ENCODE measurements around the gene CHMP1A.
"Not testable (repeated sequence)": the region's sequence is repeated elsewhere in the genome, so short reads cannot be mapped to it uniquely, and the experiment has no call there.

CHMP1A gene

DNA sequence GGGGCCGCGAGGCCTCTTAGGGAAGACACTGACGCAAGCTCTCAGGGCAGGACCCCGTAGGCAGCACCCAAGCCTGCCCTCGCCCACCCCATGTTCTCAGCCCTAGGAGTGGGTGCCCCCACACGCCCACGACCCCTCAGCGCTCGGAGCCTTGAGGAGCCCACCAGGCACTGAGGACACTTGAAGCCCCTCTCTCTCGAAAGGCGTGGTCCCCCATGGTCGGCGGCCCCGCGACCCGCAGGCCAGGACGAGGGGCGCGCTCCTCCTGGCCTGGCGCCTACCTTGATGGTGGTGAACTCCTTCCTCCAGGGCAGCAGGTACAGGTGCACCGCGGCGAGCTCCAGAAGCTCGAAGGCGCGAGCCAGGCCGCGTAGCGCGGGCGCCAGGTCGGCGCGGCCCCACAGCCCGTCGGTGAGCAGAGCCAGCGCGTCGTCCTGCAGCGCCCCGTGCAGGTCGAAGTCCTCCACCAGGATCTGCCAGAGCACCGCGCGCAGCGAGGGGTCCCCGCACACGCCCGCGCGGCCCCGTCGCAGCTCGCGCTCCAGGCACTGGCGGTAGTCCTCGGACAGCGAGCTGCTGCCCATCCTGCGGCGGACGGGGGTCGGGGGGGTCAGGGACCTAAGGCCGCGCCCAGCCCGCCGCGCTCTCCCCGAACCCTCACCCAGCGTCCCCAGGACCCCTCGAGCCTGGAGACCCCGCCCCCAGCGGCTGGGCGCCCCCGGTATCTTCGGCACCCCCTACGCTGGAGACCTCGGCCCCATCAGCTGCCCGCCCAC, 43.3 kb upstream of the CHMP1A start:
- Histone ChIP-seq H2BK15ac (replicated peaks; ENCODE audit: low read depth) (no peak overlapping the region), H2BK5ac (ENCODE audit: low read length) (no peak overlapping the region), H3K9ac (ENCODE audit: low read length) (peak overlapping the region; percentile 80), H3K79me1 (ENCODE audit: low read length) (no peaks in the 10 kb centered on the region), H4K5ac (ENCODE audit: low read length) (no peak overlapping the region), H4K8ac (ENCODE audit: low read depth, low read length) (no peak overlapping the region), H3K4ac (ENCODE audit: low read depth, low read length) (no peak overlapping the region), H3K27me3 (ENCODE audit: insufficient read depth, low read length, poor library complexity) (no peaks in the 10 kb centered on the region), H3K4me3 (ENCODE audit: low read length) (peak overlapping the region; percentile 74), H3K4me2 (ENCODE audit: low read length) (peak overlapping the region; percentile 88), H2BK120ac (ENCODE audit: low read depth, low read length) (no peak overlapping the region), H3K56ac (ENCODE audit: low read length) (peak overlapping the region; percentile 90), H3K36me3 (ENCODE audit: control insufficient read depth, insufficient read depth, low read length) (peaks cover 2% of the 10 kb centered on the region), H3K4me1 (ENCODE audit: control insufficient read depth, low read depth, low read length) (peaks cover 7% of the 10 kb centered on the region), H2AK5ac (ENCODE audit: low read length) (no peak overlapping the region), H3K79me2 (ENCODE audit: control insufficient read depth, insufficient read depth, low read length) (no peaks in the 10 kb centered on the region), H3K23ac (ENCODE audit: low read length) (peak overlapping the region; percentile 80), H3K18ac (ENCODE audit: low read length) (no peak overlapping the region), H3K27ac (ENCODE audit: low read depth, low read length) (peak overlapping the region; percentile 55)
- WGBS (ENCODE audit: extremely low coverage, insufficient coverage, low lambda C conversion rate), result no CpG with 5 or more reads among the region's 78 CpGs
- DNase-seq, result peak; percentile 83

GRCh38 chr16:89700100-89700648, 42.7 kb upstream of the CHMP1A start:
- Histone ChIP-seq H4K5ac (ENCODE audit: low read length) (no peak overlapping the region), H3K4ac (ENCODE audit: low read depth, low read length) (no peak overlapping the region), H3K9ac (ENCODE audit: low read length) (peak overlapping the region; percentile 80), H3K4me3 (ENCODE audit: low read length) (peak overlapping the region; percentile 74), H3K4me2 (ENCODE audit: low read length) (peak overlapping the region; percentile 88), H3K56ac (ENCODE audit: low read length) (peak overlapping the region; percentile 90), H3K18ac (ENCODE audit: low read length) (no peak overlapping the region), H2BK120ac (ENCODE audit: low read depth, low read length) (no peak overlapping the region), H3K27ac (ENCODE audit: low read depth, low read length) (no peak overlapping the region), H3K36me3 (ENCODE audit: control insufficient read depth, insufficient read depth, low read length) (peaks cover 2% of the 10 kb centered on the region), H2BK5ac (ENCODE audit: low read length) (no peak overlapping the region), H3K79me2 (ENCODE audit: control insufficient read depth, insufficient read depth, low read length) (no peaks in the 10 kb centered on the region), H3K4me1 (ENCODE audit: control insufficient read depth, low read depth, low read length) (peaks cover 7% of the 10 kb centered on the region), H2AK5ac (ENCODE audit: low read length) (no peak overlapping the region), H3K27me3 (ENCODE audit: insufficient read depth, low read length, poor library complexity) (no peaks in the 10 kb centered on the region), H2BK15ac (replicated peaks; ENCODE audit: low read depth) (no peak overlapping the region), H4K8ac (ENCODE audit: low read depth, low read length) (no peak overlapping the region), H3K23ac (ENCODE audit: low read length) (peak overlapping the region; percentile 80), H3K79me1 (ENCODE audit: low read length) (no peaks in the 10 kb centered on the region)
- WGBS (ENCODE audit: extremely low coverage, insufficient coverage, low lambda C conversion rate), result no CpG with 5 or more reads among the region's 30 CpGs
- peak; percentile 100 for DNase-seq

- Histone ChIP-seq H3K9ac (ENCODE audit: low read length) (peak overlapping the region; percentile 71), H3K4me2 (ENCODE audit: low read length) (peak overlapping the region; percentile 35), H3K56ac (ENCODE audit: low read length) (peak overlapping the region; percentile 69)
- H2AK5ac ChIP-seq (ENCODE audit: low read length); H2BK5ac ChIP-seq (ENCODE audit: low read length); H3K18ac ChIP-seq (ENCODE audit: low read length); H3K27ac ChIP-seq (ENCODE audit: low read depth, low read length); H3K36me3 ChIP-seq (ENCODE audit: control insufficient read depth, insufficient read depth, low read length); H4K5ac ChIP-seq (ENCODE audit: low read length); H2BK15ac ChIP-seq (replicated peaks; ENCODE audit: low read depth); H2BK120ac ChIP-seq (ENCODE audit: low read depth, low read length); H3K27me3 ChIP-seq (ENCODE audit: insufficient read depth, low read length, poor library complexity); DNase-seq; H3K79me1 ChIP-seq (ENCODE audit: low read length); H3K4me1 ChIP-seq (ENCODE audit: control insufficient read depth, low read depth, low read length); H3K4me3 ChIP-seq (ENCODE audit: low read length); H4K8ac ChIP-seq (ENCODE audit: low read depth, low read length); H3K4ac ChIP-seq (ENCODE audit: low read depth, low read length); H3K23ac ChIP-seq (ENCODE audit: low read length); H3K79me2 ChIP-seq (ENCODE audit: control insufficient read depth, insufficient read depth, low read length): not testable (repeated sequence)
- no CpG with 5 or more reads among the region's 18 CpGs for WGBS (ENCODE audit: extremely low coverage, insufficient coverage, low lambda C conversion rate)
Measured at GRCh38 chr16:89699629-89700099, 42.2 kb upstream of the CHMP1A start.

- not testable (repeated sequence) for H4K5ac ChIP-seq (ENCODE audit: low read length); H3K4me2 ChIP-seq (ENCODE audit: low read length); H3K27me3 ChIP-seq (ENCODE audit: insufficient read depth, low read length, poor library complexity); H3K36me3 ChIP-seq (ENCODE audit: control insufficient read depth, insufficient read depth, low read length); H3K4me1 ChIP-seq (ENCODE audit: control insufficient read depth, low read depth, low read length); H3K27ac ChIP-seq (ENCODE audit: low read depth, low read length); H3K56ac ChIP-seq (ENCODE audit: low read length); H3K18ac ChIP-seq (ENCODE audit: low read length); H3K9ac ChIP-seq (ENCODE audit: low read length); H4K8ac ChIP-seq (ENCODE audit: low read depth, low read length); H3K79me1 ChIP-seq (ENCODE audit: low read length); H2AK5ac ChIP-seq (ENCODE audit: low read length); H2BK5ac ChIP-seq (ENCODE audit: low read length); H3K23ac ChIP-seq (ENCODE audit: low read length); H2BK15ac ChIP-seq (replicated peaks; ENCODE audit: low read depth); H2BK120ac ChIP-seq (ENCODE audit: low read depth, low read length); H3K4me3 ChIP-seq (ENCODE audit: low read length); H3K79me2 ChIP-seq (ENCODE audit: control insufficient read depth, insufficient read depth, low read length); DNase-seq; H3K4ac ChIP-seq (ENCODE audit: low read depth, low read length)
- no CpG with 5 or more reads among the region's 14 CpGs for WGBS (ENCODE audit: extremely low coverage, insufficient coverage, low lambda C conversion rate)
Measured at GRCh38 chr16:89698717-89699116, 41.2 kb upstream of the CHMP1A start.

GRCh38 chr16:89697616-89698331, 40.3 kb upstream of the CHMP1A start:
- Histone ChIP-seq H2BK5ac (ENCODE audit: low read length) (no peak overlapping the region), H3K4me3 (ENCODE audit: low read length) (no peak overlapping the region), H3K27ac (ENCODE audit: low read depth, low read length) (no peak overlapping the region), H2AK5ac (ENCODE audit: low read length) (no peak overlapping the region), H4K5ac (ENCODE audit: low read length) (no peak overlapping the region), H3K4me1 (ENCODE audit: control insufficient read depth, low read depth, low read length) (peaks cover 7% of the 10 kb centered on the region), H3K79me2 (ENCODE audit: control insufficient read depth, insufficient read depth, low read length) (no peaks in the 10 kb centered on the region), H3K4me2 (ENCODE audit: low read length) (no peak overlapping the region), H3K36me3 (ENCODE audit: control insufficient read depth, insufficient read depth, low read length) (peaks cover 9% of the 10 kb centered on the region), H3K56ac (ENCODE audit: low read length) (no peak overlapping the region), H3K23ac (ENCODE audit: low read length) (no peak overlapping the region), H3K27me3 (ENCODE audit: insufficient read depth, low read length, poor library complexity) (no peaks in the 10 kb centered on the region), H3K4ac (ENCODE audit: low read depth, low read length) (no peak overlapping the region), H2BK15ac (replicated peaks; ENCODE audit: low read depth) (no peak overlapping the region), H3K9ac (ENCODE audit: low read length) (no peak overlapping the region), H3K18ac (ENCODE audit: low read length) (no peak overlapping the region), H4K8ac (ENCODE audit: low read depth, low read length) (no peak overlapping the region), H2BK120ac (ENCODE audit: low read depth, low read length) (no peak overlapping the region), H3K79me1 (ENCODE audit: low read length) (no peaks in the 10 kb centered on the region)
- WGBS (ENCODE audit: extremely low coverage, insufficient coverage, low lambda C conversion rate), result no CpG with 5 or more reads among the region's 32 CpGs
- no peak for DNase-seq

Data from mesendoderm (in vitro differentiated cells).